Measurements from ENCODE around the gene AGBL4.

Gene AGBL4

DNA sequence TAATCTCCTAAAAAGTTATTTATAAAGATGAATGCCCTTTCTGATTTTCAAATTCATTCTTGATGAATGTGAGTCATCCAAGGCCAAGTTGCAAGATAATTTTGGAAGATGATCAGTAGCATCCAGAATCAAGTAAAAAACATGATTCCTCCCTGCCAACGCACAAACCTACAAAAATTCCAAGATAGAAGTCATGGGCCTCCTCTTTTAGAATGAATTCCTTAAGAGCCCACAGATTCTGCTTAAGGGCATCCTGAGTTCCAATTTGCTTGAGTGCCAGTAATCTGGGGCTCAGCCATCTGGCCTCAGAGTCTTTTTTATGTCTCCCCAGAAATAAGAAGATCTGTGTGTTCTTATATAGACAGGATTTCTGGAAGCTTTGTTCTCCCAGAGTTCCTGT is 1528.6 kb downstream of the AGBL4 start:
- H3K27ac ChIP-seq (ENCODE audit: low read depth, low read length): no peak overlapping the region
- no peaks in the 10 kb centered on the region for H3K27me3 ChIP-seq (ENCODE audit: insufficient read depth, low read length)
- H3K4me3 ChIP-seq (ENCODE audit: low read length): no peak overlapping the region
- 93% methylated on average over 1 of the region's 1 CpG for WGBS
- no peaks in the 10 kb centered on the region for H3K36me3 ChIP-seq (ENCODE audit: insufficient read depth, low read length)
- peaks cover 23% of the 10 kb centered on the region for H3K4me1 ChIP-seq (ENCODE audit: insufficient read depth, low read length)
- H3K9me3 ChIP-seq (ENCODE audit: insufficient read depth, low read depth, low read length): no peaks in the 10 kb centered on the region
- H3K9ac ChIP-seq (ENCODE audit: low read depth, low read length): no peak overlapping the region

DNA sequence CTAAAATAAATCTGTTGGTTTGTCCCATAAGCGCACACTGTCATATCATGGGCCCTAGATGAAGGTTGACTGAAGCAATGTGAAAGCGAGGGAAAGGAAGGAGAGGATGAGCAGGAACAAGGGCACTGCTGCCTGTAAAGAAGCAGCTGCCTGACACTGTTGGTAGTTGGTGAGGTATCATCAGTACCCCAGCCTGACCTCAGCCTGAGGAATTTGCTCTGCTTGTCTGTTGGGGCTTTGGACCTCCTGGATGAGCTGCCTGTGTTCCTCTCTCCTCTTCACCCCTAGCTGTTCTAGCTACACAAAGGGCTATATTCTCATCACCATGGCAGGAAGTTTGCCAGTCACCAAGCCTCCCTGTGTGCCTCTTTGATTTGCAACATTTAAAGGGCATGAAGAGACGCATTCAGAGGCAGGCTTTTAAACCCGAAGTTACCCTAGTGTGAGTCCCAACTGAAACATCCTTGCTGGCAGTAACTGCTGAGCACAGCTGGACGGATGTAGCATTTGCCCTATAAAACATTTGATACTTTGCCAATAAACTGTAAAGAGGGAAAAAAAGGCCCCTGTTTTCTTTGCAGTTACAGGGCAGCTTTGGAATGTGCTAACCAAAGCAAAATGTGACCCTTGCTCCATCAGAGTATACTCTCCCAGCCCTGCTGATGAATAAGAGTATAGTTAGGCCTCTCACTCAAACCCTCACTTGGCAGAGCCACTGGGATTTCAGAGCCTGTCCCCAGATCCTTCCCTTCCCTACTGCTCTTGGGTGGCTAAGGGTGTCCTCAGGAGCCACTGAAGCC is 1529.6 kb downstream of the AGBL4 start:
- Histone ChIP-seq H3K27me3 (ENCODE audit: insufficient read depth, low read length) (no peaks in the 10 kb centered on the region), H3K4me1 (ENCODE audit: insufficient read depth, low read length) (peaks cover 13% of the 10 kb centered on the region), H3K9me3 (ENCODE audit: insufficient read depth, low read depth, low read length) (no peaks in the 10 kb centered on the region), H3K27ac (ENCODE audit: low read depth, low read length) (no peak overlapping the region), H3K4me3 (ENCODE audit: low read length) (no peak overlapping the region), H3K9ac (ENCODE audit: low read depth, low read length) (no peak overlapping the region), H3K36me3 (ENCODE audit: insufficient read depth, low read length) (no peaks in the 10 kb centered on the region)
- WGBS: 85% methylated on average over 5 of the region's 5 CpGs

DNA sequence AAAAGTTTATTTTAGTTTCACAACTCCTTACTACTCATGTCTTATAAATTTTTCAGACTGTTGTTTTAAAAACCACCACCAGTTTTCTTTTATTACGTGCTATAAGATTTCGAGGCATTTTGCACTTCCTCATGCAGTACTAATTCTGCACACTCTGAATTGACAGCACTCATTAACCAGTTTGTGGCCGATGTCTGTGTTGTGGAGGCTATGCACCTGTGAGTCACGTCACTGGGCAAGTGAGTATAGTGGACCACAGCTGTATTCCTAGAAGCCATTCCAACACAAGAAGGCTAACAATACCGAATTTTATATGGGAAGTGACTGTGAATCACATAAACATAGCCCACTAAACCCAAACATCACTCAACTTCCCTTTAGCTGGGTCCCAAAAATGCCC is 1530.7 kb downstream of the AGBL4 start:
- WGBS: 98% methylated on average over 5 of the region's 5 CpGs
- peaks cover 3% of the 10 kb centered on the region; the same call in 1 of the 2 replicates for H3K4me1 ChIP-seq (ENCODE audit: insufficient read depth, low read length)
- H3K27me3 ChIP-seq (ENCODE audit: insufficient read depth, low read length): no peaks in the 10 kb centered on the region
- H3K27ac ChIP-seq (ENCODE audit: low read depth, low read length): no peak overlapping the region
- H3K36me3 ChIP-seq (ENCODE audit: insufficient read depth, low read length): no peaks in the 10 kb centered on the region
- no peak overlapping the region for H3K9ac ChIP-seq (ENCODE audit: low read depth, low read length)
- H3K4me3 ChIP-seq (ENCODE audit: low read length): no peak overlapping the region
- H3K9me3 ChIP-seq (ENCODE audit: insufficient read depth, low read depth, low read length): no peaks in the 10 kb centered on the region

DNA sequence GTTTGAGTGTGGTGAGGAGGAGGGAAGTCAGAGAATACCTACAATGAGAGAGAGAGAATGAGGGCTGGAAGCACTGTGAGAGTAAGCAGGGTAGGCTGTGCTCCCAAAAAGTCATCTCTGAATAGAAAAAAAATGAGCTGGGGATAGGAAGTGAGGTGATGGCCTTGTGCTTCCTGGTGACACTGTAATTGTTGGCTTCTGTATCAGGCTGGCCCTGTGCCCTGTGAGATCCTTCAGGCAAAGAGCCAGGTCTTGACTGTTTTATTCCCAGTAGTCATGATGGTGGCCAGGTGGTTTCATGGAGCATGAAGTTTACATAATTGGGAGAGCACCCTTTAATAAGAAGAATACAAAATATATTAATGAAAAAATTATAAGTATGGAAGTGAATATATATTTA is 1531.4 kb downstream of the AGBL4 start:
- Histone ChIP-seq H3K4me3 (ENCODE audit: low read length) (no peak overlapping the region), H3K27ac (ENCODE audit: low read depth, low read length) (no peak overlapping the region), H3K9ac (ENCODE audit: low read depth, low read length) (no peak overlapping the region), H3K9me3 (ENCODE audit: insufficient read depth, low read depth, low read length) (no peaks in the 10 kb centered on the region), H3K36me3 (ENCODE audit: insufficient read depth, low read length) (no peaks in the 10 kb centered on the region), H3K27me3 (ENCODE audit: insufficient read depth, low read length) (no peaks in the 10 kb centered on the region), H3K4me1 (ENCODE audit: insufficient read depth, low read length) (peaks cover 3% of the 10 kb centered on the region; the same call in 1 of the 2 replicates)

DNA sequence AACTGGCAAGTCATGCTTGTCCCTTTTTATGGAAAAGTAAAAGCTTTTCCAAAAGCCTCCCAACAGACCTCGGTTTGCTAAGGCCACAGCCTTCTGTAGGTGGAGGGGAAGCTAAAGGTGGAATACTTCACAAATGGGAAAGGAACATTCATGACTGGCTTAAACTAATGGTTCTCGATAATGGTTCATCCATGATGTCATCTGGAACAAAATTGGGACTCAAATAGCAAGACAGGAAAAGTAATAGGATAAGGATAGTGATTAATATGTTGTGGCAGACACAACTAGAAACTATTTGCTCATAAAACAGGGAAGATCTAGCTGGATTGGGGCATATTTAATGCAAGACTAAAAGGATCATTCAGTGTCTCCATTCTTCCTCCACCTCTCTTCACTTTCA is 1535.0 kb downstream of the AGBL4 start:
- H3K4me3 ChIP-seq (ENCODE audit: low read length): no peak overlapping the region
- H3K9ac ChIP-seq (ENCODE audit: low read depth, low read length): no peak overlapping the region
- H3K27me3 ChIP-seq (ENCODE audit: insufficient read depth, low read length): no peaks in the 10 kb centered on the region
- no peaks in the 10 kb centered on the region for H3K36me3 ChIP-seq (ENCODE audit: insufficient read depth, low read length)
- H3K27ac ChIP-seq (ENCODE audit: low read depth, low read length): no peak overlapping the region
- WGBS: 92% methylated on average over 2 of the region's 2 CpGs
- H3K9me3 ChIP-seq (ENCODE audit: insufficient read depth, low read depth, low read length): no peaks in the 10 kb centered on the region
- no peaks in the 10 kb centered on the region for H3K4me1 ChIP-seq (ENCODE audit: insufficient read depth, low read length)
